Neural cell (in vitro differentiated cells): Measurements from ENCODE around the gene INTS7.

Experiments
- EZH2 ChIP-seq: fragments of 200-600, 300-800 bp; shearing (Covaris generic), sonication (generic); IDR thresholded peaks from 2 replicates; pipeline ENCODE4 v1.6.1; 2014; ENCODE audit warnings: antibody characterized with exemption, low read length, borderline replicate concordance, mild to moderate bottlenecking; ENCODE audit not compliant: insufficient read depth, poor library complexity, severe bottlenecking
- TF ChIP-seq, protein P1 (sequence below): fragments of 450-650 bp; IDR thresholded peaks from 2 replicates; pipeline ENCODE4 v1.5.1; 2014; ENCODE audit warnings: antibody characterized with exemption, mild to moderate bottlenecking, moderate library complexity; ENCODE audit not compliant: poor library complexity, severe bottlenecking
- TF ChIP-seq, protein P2 (sequence below): IDR thresholded peaks from 2 replicates; pipeline ENCODE4 v1.6.1; 2012; ENCODE audit warnings: borderline replicate concordance

DNA sequence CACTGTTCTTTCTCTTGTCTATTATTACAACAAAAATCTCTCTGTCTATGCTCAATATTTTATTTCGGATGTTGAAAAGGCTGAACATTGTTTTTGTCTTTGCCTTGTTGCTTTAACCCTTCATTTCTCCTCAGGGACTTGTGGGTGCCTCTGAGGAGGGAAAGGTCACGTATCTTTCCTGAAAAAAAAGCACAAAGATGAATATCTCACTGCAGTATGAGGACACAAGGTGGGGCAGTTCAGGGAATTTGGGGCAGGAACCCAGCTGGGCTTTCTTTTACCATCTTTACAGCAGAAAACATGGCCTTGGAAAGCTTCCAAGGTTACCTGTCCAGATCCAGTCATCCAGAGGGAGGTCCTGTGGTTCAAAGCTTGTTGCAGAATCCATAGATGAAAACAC, 105.7 kb downstream of the INTS7 start:
- TF ChIP-seq, protein P1, sequence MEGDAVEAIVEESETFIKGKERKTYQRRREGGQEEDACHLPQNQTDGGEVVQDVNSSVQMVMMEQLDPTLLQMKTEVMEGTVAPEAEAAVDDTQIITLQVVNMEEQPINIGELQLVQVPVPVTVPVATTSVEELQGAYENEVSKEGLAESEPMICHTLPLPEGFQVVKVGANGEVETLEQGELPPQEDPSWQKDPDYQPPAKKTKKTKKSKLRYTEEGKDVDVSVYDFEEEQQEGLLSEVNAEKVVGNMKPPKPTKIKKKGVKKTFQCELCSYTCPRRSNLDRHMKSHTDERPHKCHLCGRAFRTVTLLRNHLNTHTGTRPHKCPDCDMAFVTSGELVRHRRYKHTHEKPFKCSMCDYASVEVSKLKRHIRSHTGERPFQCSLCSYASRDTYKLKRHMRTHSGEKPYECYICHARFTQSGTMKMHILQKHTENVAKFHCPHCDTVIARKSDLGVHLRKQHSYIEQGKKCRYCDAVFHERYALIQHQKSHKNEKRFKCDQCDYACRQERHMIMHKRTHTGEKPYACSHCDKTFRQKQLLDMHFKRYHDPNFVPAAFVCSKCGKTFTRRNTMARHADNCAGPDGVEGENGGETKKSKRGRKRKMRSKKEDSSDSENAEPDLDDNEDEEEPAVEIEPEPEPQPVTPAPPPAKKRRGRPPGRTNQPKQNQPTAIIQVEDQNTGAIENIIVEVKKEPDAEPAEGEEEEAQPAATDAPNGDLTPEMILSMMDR = no peak
- no peak for TF ChIP-seq EZH2
- TF ChIP-seq, protein P2, sequence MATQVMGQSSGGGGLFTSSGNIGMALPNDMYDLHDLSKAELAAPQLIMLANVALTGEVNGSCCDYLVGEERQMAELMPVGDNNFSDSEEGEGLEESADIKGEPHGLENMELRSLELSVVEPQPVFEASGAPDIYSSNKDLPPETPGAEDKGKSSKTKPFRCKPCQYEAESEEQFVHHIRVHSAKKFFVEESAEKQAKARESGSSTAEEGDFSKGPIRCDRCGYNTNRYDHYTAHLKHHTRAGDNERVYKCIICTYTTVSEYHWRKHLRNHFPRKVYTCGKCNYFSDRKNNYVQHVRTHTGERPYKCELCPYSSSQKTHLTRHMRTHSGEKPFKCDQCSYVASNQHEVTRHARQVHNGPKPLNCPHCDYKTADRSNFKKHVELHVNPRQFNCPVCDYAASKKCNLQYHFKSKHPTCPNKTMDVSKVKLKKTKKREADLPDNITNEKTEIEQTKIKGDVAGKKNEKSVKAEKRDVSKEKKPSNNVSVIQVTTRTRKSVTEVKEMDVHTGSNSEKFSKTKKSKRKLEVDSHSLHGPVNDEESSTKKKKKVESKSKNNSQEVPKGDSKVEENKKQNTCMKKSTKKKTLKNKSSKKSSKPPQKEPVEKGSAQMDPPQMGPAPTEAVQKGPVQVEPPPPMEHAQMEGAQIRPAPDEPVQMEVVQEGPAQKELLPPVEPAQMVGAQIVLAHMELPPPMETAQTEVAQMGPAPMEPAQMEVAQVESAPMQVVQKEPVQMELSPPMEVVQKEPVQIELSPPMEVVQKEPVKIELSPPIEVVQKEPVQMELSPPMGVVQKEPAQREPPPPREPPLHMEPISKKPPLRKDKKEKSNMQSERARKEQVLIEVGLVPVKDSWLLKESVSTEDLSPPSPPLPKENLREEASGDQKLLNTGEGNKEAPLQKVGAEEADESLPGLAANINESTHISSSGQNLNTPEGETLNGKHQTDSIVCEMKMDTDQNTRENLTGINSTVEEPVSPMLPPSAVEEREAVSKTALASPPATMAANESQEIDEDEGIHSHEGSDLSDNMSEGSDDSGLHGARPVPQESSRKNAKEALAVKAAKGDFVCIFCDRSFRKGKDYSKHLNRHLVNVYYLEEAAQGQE = no peak
